ENCODE measurements around the gene DNAJC18.

DNAJC18 gene

DNA sequence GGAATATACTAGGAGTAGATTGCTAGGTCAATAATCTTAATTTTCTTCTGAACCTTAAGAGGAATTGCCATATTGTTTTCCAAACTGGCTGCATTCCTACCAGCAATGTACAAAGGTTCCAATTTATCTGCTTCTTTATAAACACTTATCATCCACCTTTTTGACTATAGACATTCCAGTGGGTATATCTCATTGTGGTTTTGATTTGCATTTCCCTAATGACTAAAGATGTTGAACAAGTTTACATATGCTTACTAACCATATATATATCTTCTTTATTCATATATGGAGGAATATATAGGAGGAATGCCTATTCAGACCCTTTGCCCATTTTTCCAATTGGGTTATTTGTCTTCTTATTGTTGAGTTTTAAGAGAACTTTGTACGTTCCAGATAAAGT is 7.6 kb downstream of the DNAJC18 start (continued):
- no peak for TF ChIP-seq ZNF16 (tag by site-specific recombination; IDR thresholded peaks at IDR 0.05; ENCODE audit: low read depth)
- TF ChIP-seq ZBTB20 (tag by site-specific recombination; IDR thresholded peaks at IDR 0.05): no peak

DNA sequence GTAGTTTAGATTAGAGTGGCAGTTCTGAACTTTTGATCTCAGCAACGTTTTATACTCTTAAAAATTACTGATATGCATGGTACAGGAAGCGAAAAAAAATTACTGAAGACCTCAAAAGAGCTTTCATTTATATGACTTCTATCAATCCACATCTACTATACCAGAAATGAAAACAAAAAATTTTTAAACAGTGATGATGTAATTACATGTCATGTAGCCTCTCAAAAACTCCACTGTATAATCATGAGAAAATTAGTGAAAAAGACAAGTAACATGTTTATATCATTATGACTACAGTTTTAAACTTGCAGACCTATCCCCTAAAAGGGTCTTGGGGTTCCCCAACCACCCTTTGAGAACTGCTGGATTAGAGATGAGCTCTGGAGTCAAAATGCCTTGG is 9.3 kb downstream of the DNAJC18 start:
- Histone ChIP-seq H3K4me3 (ENCODE audit: low read depth, low read length) (no peak overlapping the region), H3K36me3 (ENCODE audit: control insufficient read depth in 2 of 2, insufficient read depth in 1 of 2, low read length in 2 of 2) (peaks cover 60 to 66% of the 10 kb centered on the region in 2 experiments), H3K9me3 (ENCODE audit: control insufficient read depth, insufficient read depth, low read depth, low read length) (no peaks in the 10 kb centered on the region), H3K27ac (ENCODE audit: extremely low read depth, low read depth, low read length) (no peak overlapping the region), H3K4me1 (ENCODE audit: control insufficient read depth, insufficient read depth, low read length) (no peaks in the 10 kb centered on the region)
- no peak for TF ChIP-seq ZNF37A (tag by site-specific recombination; IDR thresholded peaks at IDR 0.05)
- no peak for TF ChIP-seq ZNF354C (tag by site-specific recombination; IDR thresholded peaks at IDR 0.05; ENCODE audit: borderline replicate concordance, low read depth)
- TF ChIP-seq, protein P1, sequence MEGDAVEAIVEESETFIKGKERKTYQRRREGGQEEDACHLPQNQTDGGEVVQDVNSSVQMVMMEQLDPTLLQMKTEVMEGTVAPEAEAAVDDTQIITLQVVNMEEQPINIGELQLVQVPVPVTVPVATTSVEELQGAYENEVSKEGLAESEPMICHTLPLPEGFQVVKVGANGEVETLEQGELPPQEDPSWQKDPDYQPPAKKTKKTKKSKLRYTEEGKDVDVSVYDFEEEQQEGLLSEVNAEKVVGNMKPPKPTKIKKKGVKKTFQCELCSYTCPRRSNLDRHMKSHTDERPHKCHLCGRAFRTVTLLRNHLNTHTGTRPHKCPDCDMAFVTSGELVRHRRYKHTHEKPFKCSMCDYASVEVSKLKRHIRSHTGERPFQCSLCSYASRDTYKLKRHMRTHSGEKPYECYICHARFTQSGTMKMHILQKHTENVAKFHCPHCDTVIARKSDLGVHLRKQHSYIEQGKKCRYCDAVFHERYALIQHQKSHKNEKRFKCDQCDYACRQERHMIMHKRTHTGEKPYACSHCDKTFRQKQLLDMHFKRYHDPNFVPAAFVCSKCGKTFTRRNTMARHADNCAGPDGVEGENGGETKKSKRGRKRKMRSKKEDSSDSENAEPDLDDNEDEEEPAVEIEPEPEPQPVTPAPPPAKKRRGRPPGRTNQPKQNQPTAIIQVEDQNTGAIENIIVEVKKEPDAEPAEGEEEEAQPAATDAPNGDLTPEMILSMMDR (tag by site-specific recombination; IDR thresholded peaks at IDR 0.05): no peak
- TF ChIP-seq ZNF548 (tag by site-specific recombination; IDR thresholded peaks at IDR 0.05): no peak
- no peak for TF ChIP-seq ZNF426 (tag by site-specific recombination; IDR thresholded peaks at IDR 0.05)
- TF ChIP-seq ZNF600 (tag by site-specific recombination; IDR thresholded peaks at IDR 0.05): no peak
- no peak for TF ChIP-seq ZNF555 (tag by site-specific recombination; conservative IDR thresholded peaks at IDR 0.05)
- TF ChIP-seq, protein P2, sequence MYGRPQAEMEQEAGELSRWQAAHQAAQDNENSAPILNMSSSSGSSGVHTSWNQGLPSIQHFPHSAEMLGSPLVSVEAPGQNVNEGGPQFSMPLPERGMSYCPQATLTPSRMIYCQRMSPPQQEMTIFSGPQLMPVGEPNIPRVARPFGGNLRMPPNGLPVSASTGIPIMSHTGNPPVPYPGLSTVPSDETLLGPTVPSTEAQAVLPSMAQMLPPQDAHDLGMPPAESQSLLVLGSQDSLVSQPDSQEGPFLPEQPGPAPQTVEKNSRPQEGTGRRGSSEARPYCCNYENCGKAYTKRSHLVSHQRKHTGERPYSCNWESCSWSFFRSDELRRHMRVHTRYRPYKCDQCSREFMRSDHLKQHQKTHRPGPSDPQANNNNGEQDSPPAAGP (tag by site-specific recombination; IDR thresholded peaks at IDR 0.05): no peak
- no peak for TF ChIP-seq ZNF791 (tag by site-specific recombination; IDR thresholded peaks at IDR 0.05)
- no peak for TF ChIP-seq ZNF785 (tag by site-specific recombination; IDR thresholded peaks at IDR 0.05)
- TF ChIP-seq, protein P3, sequence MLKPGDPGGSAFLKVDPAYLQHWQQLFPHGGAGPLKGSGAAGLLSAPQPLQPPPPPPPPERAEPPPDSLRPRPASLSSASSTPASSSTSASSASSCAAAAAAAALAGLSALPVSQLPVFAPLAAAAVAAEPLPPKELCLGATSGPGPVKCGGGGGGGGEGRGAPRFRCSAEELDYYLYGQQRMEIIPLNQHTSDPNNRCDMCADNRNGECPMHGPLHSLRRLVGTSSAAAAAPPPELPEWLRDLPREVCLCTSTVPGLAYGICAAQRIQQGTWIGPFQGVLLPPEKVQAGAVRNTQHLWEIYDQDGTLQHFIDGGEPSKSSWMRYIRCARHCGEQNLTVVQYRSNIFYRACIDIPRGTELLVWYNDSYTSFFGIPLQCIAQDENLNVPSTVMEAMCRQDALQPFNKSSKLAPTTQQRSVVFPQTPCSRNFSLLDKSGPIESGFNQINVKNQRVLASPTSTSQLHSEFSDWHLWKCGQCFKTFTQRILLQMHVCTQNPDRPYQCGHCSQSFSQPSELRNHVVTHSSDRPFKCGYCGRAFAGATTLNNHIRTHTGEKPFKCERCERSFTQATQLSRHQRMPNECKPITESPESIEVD (tag by site-specific recombination; IDR thresholded peaks at IDR 0.05): no peak
- TF ChIP-seq ZNF571 (tag by site-specific recombination; IDR thresholded peaks at IDR 0.05): no peak
- TF ChIP-seq, protein P4, sequence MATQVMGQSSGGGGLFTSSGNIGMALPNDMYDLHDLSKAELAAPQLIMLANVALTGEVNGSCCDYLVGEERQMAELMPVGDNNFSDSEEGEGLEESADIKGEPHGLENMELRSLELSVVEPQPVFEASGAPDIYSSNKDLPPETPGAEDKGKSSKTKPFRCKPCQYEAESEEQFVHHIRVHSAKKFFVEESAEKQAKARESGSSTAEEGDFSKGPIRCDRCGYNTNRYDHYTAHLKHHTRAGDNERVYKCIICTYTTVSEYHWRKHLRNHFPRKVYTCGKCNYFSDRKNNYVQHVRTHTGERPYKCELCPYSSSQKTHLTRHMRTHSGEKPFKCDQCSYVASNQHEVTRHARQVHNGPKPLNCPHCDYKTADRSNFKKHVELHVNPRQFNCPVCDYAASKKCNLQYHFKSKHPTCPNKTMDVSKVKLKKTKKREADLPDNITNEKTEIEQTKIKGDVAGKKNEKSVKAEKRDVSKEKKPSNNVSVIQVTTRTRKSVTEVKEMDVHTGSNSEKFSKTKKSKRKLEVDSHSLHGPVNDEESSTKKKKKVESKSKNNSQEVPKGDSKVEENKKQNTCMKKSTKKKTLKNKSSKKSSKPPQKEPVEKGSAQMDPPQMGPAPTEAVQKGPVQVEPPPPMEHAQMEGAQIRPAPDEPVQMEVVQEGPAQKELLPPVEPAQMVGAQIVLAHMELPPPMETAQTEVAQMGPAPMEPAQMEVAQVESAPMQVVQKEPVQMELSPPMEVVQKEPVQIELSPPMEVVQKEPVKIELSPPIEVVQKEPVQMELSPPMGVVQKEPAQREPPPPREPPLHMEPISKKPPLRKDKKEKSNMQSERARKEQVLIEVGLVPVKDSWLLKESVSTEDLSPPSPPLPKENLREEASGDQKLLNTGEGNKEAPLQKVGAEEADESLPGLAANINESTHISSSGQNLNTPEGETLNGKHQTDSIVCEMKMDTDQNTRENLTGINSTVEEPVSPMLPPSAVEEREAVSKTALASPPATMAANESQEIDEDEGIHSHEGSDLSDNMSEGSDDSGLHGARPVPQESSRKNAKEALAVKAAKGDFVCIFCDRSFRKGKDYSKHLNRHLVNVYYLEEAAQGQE (tag by site-specific recombination; IDR thresholded peaks at IDR 0.05): no peak
- no peak for TF ChIP-seq ZNF776 (tag by site-specific recombination; IDR thresholded peaks at IDR 0.05; ENCODE audit: borderline replicate concordance)
- CTCF ChIA-PET: interaction anchor here (0.6 to 2.3 kb wide), 10 partner anchors 11 to 979 kb away, joined by 3 to 8 read pairs (median 3); no protein-coding TSS in a partner anchor
- POLR2A ChIA-PET: interaction anchor here (1.9 kb wide), 1 partner anchor 9 kb away, joined by 5 read pairs; the partner anchor contains the start of gene DNAJC18

All from HEK293 (cell line).